HPDE6-E6E7 (cell line): ENCODE data around the gene MSLN.

Experiments
- DNase-seq: peaks from one replicate; pipeline ENCODE4 v3.0.0; 2011; ENCODE audit warnings: missing footprints; ENCODE audit errors: extremely low spot score

The MSLN gene

DNA sequence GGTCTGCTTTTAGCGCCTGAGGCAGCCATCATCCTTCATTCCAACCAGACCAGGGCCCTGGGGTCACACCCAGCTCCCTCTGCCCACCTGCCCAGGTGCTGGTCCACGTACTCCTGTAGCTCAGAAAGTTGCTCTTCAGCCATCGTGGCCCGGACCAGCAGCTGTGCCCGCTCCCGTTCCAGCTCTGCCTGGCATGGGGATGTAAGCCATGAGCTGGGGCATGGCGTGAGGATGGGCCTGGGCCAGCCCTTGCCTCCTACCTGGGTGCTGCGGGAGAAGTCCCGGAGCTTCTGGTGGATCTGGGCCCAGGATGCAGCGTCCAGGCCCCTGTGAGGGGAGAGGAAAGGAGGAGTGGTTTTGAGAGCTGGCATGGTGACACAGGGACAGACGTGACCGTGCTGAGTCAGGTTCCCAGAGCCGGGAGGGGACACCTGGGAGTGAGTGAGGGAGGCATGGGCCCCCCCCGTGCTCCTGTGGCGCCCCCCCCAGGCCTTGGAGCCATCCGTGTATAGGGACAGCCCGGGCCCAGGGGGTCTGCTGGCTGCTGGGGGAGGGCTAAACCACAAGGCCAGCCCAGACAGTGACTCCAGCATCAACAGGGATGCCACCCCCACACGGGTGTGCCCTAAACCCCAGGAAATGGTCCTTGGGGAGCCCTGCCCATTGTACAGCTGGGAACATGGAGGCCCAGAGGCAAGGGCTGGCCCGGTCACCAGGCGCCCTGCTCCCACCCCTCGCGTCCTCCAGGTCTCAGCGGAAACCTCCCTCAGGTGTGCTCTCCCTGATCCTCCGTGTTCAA is 37.5 kb upstream of the MSLN start:
- DNase-seq: no peak

GRCh38 chr16:723695-724094 is 36.8 kb upstream of the MSLN start:
- no peak for DNase-seq

DNA sequence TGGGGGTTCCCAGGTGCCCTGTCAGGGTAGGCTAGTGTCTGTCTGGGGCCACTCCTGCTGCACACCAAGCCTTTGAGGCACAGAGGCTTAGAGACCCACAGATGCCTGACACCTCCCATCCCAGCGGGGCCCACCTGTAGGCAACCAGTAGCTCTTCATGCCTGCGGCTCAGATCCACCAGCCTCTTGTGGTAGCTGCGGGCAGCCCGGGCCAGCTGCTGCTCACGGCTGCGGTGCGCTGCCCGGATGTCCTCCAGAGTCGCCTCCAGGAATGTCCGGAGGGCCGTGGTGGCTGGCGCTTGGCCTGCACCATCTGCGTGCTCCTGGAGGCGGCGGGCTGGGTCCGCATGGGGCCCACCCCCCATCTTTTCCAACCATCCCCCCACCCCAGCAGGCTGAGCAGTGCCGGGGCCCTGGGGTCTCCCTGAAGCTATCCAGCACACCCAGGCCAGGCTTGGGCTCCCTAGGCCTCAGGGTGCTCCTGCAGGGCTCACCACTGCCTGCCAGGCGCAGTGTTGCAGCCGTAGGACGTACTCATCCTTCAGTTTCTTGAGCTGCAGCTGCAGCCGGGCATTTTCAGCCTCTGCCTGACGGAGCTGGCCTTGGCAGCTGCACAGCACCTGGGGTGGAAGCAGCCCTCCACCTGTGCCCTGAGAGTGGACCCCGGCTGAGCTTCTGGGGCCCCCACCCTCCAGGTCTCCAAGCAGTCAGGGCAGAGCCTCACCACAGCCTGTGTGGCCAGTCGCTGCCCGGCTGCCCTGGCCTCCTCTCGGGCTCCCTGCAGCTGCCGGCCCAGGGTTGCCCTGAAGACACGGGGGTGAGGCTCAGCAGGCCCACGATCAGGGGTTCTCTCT is 36.1 kb upstream of the MSLN start:
- DNase-seq: no peak

- DNase-seq: no peak
Measured at GRCh38 chr16:725041-725376, 35.5 kb upstream of the MSLN start.

DNA sequence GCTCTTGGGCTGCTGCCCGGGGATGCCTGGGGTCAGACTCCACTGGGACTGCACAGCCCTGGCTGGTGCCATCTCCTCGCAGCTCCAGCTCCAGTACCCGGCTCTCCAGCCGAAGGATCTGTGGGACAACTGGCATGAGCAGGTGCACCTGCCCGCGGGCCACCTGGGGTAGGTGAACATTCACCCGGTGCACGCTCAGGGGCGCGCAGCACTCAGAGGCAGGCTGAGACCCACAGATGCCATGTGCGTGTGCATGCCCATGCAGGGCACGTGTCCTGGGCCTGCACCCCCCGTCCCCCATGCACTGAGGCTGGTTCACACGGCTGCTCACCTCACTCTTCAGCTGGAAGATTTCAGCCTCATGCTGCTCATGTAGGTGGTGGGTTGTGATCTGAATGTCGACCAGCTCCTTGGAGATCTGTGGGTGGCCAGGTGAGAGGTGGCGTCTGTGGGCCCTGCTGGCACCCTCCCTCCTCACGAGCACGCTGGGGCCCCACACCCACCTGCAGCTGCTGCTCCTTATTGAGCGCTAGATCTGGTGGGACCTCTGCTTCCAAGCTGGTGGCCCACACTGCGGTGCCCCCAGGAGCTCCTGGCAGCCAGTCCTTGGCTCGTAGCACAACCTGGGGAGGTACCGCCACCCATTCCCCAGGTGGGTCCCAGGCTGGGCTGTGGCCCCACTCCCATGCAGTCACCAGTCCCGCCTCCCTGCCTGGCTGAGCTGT is 34.9 kb upstream of the MSLN start:
- DNase-seq: no peak

- no peak for DNase-seq
Measured at GRCh38 chr16:726188-726437, 34.4 kb upstream of the MSLN start.

DNA sequence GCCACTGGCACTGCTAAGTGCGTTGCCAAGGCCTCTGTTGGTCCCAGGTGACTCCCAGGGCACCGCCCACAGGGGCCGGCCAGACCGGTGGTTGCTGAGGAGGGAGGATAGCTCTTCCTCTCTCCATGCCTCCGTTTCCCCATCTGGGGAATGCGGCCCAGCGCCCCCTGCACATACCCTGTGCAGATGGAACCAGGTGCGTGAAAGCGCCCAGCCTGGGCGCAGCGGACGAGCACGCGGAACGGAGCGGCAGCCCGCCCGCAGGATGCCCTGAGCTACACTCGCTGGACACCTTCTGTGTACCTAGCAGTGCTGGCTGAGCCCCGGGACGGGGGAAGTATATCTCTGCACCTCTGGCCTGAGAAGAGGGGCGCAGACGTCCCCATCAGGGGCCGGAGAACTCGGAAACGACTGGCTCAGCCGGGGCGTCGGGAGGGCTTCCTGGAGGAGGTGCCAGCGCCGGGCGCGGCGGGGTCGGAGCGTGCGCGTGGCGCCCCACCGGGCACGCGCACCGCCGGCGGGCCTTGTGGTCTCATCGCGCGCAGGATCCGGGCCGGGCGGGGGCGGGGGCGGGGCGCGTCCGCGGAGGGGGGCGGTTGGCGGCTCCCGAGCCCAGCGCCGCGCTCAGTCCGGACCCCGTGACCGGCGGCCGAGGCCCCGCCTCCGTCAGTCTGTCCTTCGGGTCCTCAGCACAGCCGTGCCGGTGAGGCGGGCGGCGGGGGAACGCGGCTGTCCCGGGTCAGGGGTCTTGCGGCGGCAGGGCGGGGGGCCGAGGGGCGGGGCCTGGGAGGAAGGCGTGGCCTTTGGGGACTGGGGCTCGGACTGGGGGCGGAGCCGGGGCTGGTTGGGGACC is 33.9 kb upstream of the MSLN start, which contains the start of the genes CCDC78 and HAGHL:
CCDC78 (minus strand) TSS at position 6 of the 853 bp plus-strand sequence. CDS start 76 bp downstream, outside the sequence.
HAGHL (plus strand) TSS at position 669 of the 853 bp plus-strand sequence. CDS start 404 bp downstream, outside the sequence.
- DNase-seq: no peak

GRCh38 chr16:727291-727977 is 33.1 kb upstream of the MSLN start:
- no peak for DNase-seq

- peak; percentile 67 for DNase-seq
Measured at GRCh38 chr16:728131-728889, 32.2 kb upstream of the MSLN start.

- DNase-seq: no peak
Measured at GRCh38 chr16:728890-729744, 31.4 kb upstream of the MSLN start.

GRCh38 chr16:729768-730665 is 30.5 kb upstream of the MSLN start:
- no peak for DNase-seq

DNA sequence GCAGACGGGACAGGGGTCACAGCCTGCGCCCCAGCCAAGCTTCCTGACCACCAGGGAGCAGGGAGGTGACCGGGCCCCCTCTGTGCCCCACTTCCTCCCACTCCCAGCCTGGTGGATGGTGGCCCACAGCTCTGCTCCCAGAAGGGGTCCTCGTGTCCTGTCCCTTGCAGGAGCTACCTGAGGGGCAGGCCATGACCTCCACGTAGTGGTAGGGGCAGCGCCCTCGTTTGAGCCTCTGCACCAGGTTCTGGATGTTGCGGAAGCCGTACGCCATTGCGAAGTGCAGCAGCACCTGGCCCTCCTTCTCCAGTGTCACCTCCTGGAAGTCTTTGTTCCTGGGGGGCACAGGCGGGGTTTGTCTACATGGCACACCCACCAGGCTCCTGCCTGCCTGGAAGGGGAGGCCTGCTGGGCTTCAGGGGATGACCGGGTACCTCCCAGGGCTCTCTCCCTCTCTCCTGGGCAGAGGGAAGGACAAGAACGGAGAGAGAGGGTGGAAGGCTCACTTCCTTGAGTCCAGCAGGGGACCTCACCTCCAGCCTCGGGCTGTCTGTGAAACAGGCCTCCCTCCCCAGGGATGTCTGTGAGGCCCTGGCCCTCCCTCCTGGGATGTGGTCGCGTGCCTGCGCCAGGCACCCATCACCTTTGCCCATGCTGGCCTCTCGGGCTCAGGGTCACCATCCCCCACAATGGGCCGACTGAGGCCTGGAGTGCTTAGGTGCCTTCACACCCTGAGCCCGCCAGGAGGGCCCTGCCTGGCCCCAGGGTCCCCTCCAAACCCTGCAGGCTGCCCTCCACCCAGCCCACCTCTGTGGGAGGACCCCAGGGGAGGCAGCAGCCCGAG is 29.6 kb upstream of the MSLN start:
- DNase-seq: no peak

GRCh38 chr16:732332-732731 is 28.2 kb upstream of the MSLN start:
- no peak for DNase-seq

GRCh38 chr16:732936-733335 is 27.6 kb upstream of the MSLN start:
- DNase-seq: no peak

DNA sequence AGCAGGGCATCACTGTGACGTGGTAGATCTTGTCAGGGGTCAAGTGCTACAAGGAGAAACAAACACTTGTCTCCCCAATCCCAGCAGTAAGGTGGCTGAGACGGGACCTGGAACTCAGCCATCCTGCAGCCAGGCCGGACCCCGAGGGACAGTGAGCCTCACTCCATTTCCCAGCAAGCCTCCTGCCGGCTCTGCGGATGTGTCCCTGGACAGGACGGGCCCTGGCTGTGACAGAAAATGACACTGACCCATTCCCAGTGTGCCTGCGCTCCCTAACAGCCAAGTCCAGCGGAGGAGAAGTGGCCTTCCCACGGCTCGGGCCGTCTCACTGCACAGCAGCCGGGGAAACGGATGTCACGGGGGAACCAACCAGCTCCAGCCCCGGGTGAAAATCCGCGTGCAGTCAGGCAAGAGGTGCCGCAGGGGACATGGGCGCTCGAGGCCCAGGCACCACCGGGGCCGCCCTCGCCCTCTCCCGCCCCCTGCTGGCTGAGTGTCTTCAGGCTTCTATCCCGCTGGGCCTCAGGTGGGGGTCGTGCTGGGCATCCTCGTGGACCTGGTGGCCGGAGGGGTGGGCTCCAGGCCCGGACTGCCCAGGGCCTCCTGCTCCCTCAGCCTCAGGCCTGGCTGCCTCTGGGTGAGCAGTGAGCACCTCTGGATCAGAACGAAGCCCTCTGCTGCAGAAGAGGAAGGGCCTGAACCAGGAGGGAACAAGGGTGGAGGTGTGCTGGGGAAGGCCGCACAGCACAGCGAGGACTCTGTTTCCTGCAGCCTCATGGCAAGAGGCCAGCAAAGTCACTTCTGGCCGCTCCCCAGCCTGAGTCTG is 26.9 kb upstream of the MSLN start:
- DNase-seq: no peak

- DNase-seq: no peak
Measured at GRCh38 chr16:734208-734980, 26.1 kb upstream of the MSLN start.
